Transverse colon (tissue), 4 donors: ENCODE results near the gene TRPC3.

ENCODE experiments used
- CTCF ChIP-seq, 5 experiments: fragments of 200-600 bp in 3 of 5; fragments of 450-650 bp in 2 of 5; sonication (generic) in 3 of 5; IDR thresholded peaks; 1 replicate in 2 of 5; 2 replicates in 3 of 5; pipeline ENCODE4 v1.5.1; 2016 to 2017; ENCODE audit warnings: antibody characterized with exemption in 5 of 5, inconsistent platforms in 3 of 5, mild to moderate bottlenecking in 2 of 5, moderate library complexity in 1 of 5
- EP300 ChIP-seq: sonication (generic); formaldehyde crosslinking; IDR thresholded peaks from one replicate; pipeline ENCODE4 v1.6.1; 2017; ENCODE audit warnings: antibody characterized with exemption, low read depth
- POLR2A ChIP-seq: fragments of 450-650 bp; IDR thresholded peaks from one replicate; pipeline ENCODE4 v1.6.1; 2016; ENCODE audit warnings: antibody characterized with exemption, mild to moderate bottlenecking, moderate library complexity
- POLR2AphosphoS5 ChIP-seq, 3 donors: sonication (generic); formaldehyde crosslinking; IDR thresholded peaks; one replicate each; pipeline ENCODE4 v1.6.1; 2016; ENCODE audit warnings: antibody characterized with exemption in 3 of 3

GRCh38 chr4:121950680-121951520 is 960 bp downstream of the TRPC3 start:
- TF ChIP-seq POLR2A (no peak), CTCF (IDR thresholded peaks at IDR 0.05) (no peak), EP300 (no peak), POLR2AphosphoS5 (IDR thresholded peaks at IDR 0.05) (no peak)
